Measurements from ENCODE around the gene SLC22A16.

DNA sequence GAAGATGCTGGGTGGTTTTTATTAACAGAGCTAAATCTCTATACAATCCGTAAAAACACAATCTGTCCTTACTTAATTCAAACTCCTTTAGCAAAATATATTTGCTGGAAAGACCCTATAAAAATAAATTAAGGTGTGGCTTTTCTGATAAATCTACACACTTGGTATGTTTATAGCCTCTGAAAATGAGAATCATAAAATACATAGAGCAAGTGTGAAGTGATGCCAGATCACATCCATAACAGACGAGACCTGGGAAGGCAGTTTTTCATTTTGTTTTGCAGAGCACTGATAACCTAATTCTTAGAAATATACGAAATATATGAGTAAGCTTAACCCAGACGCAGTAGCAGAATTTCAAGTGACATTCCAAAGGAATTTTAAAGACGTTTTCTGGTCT lies 50.6 kb downstream of the SLC22A16 start:
- TF ChIP-seq HCFC1 (IDR thresholded peaks at IDR 0.05; ENCODE audit: low read length) (no peak), NR2F1 (conservative IDR thresholded peaks at IDR 0.05) (no peak), EP300 (IDR thresholded peaks at IDR 0.05; ENCODE audit: borderline replicate concordance in 1 of 2, control insufficient read depth in 1 of 2, low read depth in 2 of 2, low read length in 2 of 2) (no peak), RAD21 (IDR thresholded peaks at IDR 0.05; ENCODE audit: insufficient read depth, low read depth, low read length) (no peak), POLR2AphosphoS5 (IDR thresholded peaks at IDR 0.05; ENCODE audit: low read length) (no peak)

Data from GM12878 (cell line).